ENCODE measurements around the gene SLC6A2.

Gene SLC6A2

DNA sequence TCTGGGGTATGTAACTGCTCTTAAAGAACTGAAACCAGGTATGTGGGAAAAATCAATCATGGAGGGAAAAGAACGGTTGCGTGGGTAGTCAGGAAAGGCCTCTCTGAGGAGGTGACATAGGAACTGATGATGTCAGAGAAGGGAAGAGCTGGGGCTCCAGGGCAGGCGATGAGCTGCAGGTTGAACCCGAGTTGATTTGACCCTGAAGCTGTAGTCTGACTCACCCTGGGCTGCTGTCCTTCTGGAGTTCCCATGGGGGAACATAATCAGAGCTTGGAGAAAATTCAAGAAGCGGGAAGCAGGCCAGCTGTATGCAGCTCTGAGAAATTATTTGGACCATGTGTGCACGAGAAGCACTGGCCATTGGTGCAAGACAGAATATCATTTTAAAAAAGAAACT, 16.7 kb downstream of the SLC6A2 start:
- DNase-seq (ENCODE audit: low read depth), result no peak

DNA sequence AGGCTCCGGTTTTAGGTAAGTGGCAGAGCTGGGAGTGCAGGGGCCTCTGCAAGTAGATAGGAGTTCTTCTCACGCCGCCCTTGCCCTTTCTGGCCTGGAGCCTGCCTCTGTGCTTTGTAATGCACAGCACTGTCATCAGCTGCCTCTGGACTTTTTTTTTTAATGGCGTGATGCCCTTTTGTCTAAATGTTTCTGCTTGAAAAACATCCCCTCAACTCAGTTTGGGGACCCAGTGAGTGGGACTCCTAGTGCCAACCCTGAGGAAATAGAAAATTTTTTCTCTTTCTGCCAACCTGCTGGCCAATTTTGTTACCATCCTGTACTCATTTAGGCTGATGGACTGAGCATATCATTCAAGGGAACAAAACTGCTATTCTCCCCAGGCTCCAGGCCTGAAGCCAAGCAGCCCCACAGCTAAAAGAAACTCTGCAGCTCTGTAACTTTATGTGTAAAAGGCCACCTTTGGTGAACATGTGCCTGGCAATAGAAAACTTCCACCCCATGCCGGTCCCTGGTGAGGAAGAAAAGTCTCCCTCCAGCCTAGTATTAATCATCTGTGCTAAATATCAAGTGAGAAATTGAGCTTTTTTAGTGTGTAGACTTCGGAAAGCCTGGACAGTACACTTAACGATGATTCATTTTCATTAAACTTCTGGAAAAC, 22.5 kb downstream of the SLC6A2 start:
- DNase-seq (ENCODE audit: low read depth), result no peak

DNA sequence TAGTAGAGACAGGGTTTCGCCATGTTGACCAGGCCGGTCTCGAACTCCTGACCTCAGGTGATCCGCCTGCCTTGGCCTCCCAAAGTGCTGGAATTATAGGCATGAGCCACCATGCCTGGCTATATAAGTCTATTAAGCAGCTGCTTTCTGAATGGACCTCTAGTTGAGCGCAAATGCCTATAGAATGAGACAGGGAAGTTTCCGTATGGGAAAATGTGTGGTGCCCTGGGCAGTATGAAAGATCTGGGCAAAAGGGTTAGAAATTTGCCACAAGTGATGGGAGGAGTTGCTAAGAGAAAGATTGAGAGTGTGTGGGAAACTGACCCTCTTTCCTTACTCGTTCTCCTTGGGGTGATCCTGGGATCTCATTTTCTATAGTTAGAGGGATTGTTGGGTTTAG, 26.3 kb downstream of the SLC6A2 start:
- DNase-seq (ENCODE audit: low read depth), result no peak

DNA sequence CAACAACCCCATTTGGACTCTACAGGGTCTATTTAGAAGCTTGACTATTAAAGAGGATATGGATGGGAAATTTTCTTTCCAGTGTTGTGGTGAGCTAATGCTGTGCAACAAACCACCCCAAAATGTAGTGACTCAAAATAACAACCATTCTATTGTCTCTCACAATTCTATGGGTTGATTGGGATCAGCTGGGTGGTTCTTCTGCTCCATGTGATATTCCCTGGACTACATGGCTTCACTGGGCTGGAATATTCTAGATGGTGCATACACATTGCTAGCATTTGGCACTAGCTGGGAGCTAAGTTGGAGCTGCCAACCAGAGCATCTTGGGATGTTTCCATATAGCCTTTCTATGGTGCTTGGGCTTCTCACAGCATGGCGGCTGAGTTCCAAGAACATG, 30.2 kb downstream of the SLC6A2 start:
- no peak for DNase-seq (ENCODE audit: low read depth)

DNA sequence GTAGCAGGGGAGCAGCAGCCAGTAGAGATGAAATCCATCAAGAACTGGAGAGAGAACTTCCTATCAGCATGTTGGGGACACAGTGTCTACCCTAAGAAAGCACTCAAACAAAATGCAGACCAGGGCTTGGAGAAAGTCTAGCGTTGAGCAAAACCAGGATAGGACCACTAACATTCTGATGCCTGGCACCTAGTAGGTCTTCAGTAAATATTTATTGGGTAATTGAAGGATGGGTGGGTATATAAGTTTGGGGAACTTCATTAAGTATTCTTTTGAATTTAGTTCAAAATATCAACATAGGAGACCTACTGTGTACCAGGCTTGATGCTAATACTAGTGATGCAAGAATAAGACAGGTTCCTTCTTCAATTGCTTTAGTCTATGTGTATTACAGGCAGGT, 30.9 kb downstream of the SLC6A2 start:
- DNase-seq (ENCODE audit: low read depth), result no peak

DNA sequence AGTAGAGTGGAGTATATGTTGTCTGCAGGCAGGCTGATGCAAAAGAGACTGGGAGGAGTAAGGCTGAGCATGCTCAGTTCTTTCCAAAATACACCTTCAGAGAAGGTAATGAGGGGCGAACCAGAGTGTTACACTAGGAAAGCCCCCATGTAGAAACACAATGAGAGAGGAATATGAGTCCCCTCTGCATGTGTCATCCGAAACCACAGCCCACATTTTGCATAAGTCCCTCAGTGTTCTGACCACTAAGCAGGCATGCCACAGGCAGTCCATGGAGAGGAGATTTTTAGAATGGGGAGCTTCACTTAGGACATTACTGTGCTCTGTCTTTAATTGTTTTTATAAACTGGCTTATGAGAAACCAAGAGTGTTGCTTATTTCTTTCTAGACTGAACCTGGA, 32.0 kb downstream of the SLC6A2 start:
- no peak for DNase-seq (ENCODE audit: low read depth)

DNA sequence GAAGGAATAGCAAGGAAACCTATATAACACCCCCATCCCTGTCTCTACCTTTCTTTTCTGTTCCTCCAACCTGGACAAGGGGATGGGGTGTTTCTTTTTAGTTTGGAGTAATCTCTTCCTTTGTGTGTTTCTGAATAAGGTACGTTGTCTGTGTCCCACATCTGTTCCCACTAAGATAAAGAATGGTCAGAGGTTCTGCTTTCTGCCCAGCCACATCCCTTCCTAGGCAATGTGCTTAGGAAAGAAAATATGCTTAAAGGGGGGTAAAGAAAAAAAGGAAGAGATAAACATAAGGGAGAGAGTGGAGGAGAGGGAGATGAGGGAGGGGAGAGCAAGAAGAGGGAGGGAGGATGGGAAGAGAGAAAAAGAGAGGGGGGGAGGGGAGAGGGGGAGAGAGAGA, 35.1 kb downstream of the SLC6A2 start:
- no peak for DNase-seq (ENCODE audit: low read depth)

DNA sequence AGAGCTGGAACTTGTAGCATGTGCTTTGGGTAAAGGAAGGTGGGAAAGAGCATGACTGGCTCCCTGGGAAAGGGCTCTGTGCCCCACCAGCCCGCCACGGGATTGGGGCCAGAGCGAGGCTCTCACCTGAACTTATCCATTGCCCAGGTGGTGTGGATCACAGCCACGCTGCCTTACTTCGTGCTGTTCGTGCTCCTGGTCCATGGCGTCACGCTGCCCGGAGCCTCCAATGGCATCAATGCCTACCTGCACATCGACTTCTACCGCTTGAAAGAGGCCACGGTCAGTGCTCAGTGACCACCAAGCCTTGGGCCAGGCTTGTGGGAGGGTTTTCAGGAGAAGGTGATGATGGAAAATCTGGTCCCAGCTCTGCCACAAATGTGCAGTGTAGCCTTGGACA, 36.0 kb downstream of the SLC6A2 start:
- DNase-seq (ENCODE audit: low read depth), result no peak

DNA sequence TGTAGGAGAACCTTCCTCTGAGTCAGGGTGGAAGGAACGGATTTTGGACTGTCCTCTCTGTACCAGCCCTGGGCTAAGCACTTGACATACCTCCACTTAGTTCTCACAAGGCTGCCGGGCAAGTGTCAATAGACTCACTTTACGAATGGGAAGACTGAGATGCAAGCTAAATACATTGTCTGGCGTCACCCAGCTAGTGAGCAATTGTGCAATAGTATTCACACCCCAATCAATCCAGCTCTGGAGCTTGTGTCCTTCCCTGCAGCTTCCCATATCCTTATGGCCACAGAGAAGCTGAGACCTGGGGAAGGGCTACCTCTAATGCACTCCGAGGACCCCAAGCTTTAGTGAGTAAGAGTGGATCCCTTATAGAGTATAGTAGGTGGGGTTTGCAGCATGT, 39.8 kb downstream of the SLC6A2 start:
- DNase-seq (ENCODE audit: low read depth), result no peak

DNA sequence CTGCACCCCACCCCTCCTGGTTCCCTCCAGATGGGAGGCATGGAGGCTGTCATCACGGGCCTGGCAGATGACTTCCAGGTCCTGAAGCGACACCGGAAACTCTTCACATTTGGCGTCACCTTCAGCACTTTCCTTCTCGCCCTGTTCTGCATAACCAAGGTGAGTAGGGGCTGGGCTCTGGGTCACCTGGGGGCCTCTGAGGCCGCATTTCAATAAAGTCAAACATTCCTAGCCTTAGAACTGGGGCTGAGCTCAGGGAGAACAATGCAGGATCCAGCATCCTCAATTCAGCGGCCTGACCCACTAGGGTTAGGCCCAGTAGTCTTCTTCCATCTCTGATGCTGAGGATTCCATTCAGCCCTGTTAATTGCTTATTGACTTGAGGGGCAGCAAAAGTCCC, 42.1 kb downstream of the SLC6A2 start:
- DNase-seq (ENCODE audit: low read depth), result no peak

DNA sequence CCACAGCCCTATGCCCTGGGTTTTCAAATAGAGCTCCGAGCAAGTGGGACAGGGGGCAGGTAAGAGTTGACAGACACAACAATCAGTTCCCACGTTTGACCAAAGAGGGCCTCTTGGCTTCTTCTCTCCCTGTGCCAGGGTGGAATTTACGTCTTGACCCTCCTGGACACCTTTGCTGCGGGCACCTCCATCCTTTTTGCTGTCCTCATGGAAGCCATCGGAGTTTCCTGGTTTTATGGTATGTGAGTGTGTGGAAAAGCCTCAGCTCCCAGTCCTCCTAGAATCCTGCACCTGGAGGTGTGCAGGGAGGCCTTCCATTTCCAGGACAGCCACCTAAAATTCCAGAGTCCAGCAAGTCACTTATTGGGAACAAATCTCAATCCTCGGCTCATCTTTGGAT, 42.5 kb downstream of the SLC6A2 start:
- no peak for DNase-seq (ENCODE audit: low read depth)

DNA sequence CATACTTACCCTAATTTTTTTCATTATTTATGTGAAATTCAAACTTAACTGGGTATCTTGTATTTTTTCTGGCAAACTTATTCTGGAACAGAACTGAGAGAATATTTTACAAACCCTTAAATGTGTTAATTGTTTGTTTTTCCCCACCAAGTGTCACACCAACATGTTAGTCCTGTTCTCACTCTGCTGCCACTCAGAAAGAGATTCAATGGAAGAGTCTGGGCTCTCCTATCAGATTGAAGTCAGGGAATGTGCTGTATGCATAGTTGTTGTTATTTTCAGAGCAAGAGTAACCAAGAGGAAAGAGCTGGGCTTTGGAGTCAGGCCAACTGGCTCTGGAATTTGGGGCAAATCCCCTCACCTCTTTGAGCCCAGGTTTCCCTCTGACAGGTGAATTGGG, 43.2 kb downstream of the SLC6A2 start:
- DNase-seq (ENCODE audit: low read depth), result no peak

DNA sequence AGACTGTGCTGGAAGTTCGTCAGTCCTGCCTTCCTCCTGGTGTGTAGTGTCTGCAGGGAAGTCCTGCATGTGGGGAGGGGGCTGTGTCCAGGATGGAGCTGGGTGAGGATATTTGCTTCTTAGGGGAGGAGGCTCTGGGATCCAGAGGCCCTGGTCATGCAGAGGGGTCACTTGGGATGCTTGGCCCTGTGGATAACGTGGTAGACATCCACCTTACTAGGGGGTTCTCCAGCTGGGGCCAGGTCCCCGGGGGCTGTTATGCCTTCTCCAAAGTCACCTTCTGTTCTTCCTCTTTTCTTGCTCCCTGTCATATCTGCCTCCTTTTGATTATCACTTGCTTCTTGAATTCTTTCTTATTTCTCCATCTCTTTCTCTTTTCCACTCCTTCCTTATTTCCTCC, 43.8 kb downstream of the SLC6A2 start:
- no peak for DNase-seq (ENCODE audit: low read depth)

DNA sequence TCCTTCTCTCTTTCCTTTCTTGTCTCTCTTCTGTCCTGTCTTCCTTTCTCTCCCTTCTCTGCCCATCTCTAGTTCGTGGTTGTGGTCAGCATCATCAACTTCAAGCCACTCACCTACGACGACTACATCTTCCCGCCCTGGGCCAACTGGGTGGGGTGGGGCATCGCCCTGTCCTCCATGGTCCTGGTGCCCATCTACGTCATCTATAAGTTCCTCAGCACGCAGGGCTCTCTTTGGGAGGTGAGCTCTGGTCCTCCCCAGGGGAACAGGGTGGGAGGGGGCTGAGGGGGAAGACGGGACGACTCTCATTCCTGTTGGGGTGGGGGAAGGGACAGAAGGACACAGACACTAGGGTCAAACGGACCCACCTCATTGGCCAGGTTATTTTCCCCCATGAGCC, 44.3 kb downstream of the SLC6A2 start:
- DNase-seq (ENCODE audit: low read depth), result no peak

DNA sequence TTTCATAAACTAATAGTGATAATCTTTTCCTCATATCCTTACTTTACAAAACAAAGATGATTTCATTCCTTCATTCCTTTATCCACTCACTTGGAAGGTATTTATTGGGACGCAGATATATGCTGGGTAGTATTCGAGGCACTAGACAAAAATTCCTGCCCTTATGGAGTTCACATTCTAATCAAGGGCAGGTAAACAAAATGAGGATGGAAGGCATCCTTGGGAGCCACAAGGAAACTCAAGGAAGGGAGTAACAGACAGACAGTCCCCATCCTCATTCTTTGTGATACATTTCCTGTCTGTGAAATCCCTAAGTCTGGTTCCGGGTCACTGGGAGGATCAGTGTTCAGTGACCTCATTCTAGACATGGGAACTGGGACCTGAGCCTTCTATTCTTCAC, 45.2 kb downstream of the SLC6A2 start:
- no peak for DNase-seq (ENCODE audit: low read depth)

DNA sequence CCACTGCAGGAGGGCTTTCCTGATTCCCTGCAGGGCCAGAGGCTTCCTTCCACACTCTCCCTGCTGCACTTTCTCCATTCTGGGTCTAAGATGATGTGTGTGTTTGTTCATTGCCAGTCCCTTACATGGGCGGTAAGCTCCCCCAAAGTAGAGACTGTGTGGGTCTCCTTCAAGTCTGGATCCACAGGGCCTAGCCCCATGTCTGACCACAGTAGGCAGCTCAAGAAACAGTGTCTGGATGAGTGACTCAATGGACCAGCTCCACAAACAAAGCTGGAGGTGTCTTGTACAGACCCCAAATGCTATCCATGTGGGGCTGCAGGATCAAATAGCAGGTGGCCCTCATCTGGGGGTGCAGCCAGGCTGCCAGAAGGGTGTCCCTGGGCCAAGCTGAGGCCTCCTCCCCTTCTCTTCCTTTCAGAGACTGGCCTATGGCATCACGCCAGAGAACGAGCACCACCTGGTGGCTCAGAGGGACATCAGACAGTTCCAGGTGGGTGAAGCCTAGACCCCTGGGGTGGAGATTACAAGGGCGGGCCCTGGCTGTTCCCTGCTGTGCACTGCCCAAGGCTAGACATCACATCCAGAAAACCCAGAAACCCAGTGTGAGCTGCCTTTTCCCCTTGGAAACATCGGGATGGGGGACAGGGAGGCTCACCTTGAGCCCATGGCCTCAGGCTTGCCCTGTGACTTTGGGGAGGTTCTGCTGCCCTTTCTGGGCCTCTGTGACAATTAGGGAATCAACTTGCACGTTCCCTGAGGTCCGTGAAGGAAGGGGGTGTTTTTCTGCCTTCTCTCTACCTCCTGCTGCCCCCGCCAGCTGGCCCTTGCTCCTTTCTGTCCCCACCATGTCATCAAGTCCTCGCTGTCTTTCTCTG, 45.9 kb downstream of the SLC6A2 start:
- DNase-seq (ENCODE audit: low read depth), result peak; percentile 15

DNA sequence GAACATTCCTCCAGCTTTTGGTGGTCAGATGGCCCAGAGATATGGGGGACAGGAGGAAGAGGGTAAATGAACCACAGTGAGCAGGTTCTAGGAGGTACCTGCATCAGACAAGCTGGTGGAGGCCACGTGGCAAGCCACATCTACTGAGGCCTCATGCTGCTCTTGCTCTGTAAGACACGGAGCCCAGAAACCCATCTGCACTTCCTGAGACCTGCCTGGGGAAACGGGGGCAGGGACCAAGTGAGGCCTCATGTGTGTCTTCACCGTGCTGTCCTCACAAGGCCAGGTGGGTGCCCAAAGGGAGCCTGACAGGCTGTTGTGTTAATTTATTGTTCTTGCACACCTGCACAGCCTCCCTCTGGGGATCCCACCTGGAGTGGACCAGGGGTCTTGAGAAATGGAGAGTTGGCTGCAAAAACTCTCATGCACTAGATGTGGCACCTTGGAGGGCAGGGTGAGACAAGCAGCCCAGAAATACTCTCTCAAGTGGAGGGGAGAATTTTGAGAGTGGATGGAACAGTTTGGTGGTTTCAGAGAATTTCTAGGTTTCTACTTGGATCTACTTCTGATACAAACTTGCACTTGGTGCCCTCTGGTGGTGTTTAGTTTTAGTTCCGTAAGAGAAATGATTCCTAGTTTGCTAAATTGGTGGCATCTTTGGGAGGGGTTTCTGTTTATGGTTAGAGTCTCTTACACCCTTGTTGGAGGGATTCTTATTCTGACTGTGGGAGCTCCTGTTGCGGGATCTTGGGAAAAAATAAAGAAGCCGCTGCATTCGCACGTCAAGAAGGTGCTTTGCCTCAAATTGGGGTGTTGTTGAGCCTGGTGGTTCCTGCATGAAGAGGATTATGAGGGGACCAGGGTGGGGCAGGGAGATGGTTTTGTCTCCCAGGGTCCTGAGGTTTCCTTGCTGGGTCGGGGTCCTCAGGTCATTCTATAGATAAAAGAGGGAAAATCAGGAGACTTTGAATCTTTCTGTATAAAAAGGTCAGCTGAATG, 47.5 kb downstream of the SLC6A2 start:
- DNase-seq (ENCODE audit: low read depth), result peak; percentile 5

DNA sequence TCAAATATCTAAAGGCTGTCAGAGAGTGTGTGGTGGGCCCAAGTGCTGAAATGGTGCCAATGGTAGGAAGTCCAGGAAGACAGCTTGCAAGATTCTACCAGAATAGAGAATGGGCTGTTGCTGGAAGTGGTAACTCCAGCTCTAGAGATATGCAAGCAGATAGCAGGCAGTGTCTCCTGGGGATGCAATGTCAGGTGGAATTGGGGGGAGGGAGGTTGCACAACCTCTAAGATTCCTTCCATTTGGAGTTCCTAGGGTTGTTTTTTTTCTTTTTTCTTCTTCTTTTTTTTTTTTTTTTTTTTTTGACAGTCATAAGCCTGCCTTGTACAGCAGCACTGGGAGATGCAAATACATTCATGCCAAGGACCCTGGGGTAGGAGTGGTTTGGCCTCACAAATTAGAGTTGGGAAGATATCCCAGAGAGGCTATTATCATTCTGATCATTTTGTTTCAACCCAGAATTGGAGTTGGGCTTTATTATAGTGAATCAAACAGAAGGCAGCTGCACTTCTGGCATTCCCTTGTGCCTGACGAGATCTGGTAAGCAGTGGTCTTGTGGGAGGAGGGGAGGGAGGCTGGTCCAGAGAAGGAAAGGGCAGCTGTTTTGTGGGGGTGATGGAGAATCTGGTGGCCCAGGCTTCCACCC, 51.1 kb downstream of the SLC6A2 start:
- DNase-seq (ENCODE audit: low read depth), result no peak

DNA sequence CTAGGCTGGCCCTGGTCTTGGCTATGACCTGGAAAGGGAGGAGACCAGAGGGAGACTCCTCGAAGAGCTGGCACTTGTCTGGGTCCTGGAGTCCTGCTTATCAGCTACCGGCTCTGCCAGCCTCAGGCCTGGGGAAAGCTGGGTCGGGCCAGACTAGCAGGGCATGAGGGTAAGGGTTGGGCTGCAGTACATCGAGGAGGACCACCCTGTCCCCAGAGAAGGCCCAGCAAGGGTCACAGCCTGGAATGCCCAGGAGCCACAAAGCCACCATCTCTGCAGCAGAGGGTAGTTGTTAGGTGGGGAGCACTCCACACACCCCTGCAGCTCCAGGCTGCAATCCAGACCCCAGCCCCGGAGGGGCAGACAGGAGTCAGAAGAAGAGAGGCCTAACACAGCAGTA, 54.0 kb downstream of the SLC6A2 start:
- DNase-seq (ENCODE audit: low read depth), result no peak

DNA sequence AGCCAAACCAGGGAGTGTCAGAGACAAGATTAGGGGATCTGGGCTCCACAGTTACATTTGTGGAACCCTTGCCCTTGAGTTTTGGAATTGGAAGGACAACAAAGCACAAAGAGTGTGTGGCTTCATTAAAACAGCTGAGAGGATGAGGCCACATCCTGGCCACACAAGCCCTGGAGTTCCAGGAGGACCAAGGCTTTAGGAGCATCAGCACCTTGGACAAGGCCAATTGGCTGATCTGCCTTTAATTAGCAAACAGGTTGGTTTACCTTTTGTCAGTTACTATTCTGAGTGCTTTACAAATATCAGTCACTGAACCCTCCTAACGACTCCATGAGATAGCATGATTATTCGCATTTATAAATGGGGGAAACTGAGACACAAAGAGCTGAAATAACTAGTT, 54.7 kb downstream of the SLC6A2 start:
- DNase-seq (ENCODE audit: low read depth), result no peak

DNA sequence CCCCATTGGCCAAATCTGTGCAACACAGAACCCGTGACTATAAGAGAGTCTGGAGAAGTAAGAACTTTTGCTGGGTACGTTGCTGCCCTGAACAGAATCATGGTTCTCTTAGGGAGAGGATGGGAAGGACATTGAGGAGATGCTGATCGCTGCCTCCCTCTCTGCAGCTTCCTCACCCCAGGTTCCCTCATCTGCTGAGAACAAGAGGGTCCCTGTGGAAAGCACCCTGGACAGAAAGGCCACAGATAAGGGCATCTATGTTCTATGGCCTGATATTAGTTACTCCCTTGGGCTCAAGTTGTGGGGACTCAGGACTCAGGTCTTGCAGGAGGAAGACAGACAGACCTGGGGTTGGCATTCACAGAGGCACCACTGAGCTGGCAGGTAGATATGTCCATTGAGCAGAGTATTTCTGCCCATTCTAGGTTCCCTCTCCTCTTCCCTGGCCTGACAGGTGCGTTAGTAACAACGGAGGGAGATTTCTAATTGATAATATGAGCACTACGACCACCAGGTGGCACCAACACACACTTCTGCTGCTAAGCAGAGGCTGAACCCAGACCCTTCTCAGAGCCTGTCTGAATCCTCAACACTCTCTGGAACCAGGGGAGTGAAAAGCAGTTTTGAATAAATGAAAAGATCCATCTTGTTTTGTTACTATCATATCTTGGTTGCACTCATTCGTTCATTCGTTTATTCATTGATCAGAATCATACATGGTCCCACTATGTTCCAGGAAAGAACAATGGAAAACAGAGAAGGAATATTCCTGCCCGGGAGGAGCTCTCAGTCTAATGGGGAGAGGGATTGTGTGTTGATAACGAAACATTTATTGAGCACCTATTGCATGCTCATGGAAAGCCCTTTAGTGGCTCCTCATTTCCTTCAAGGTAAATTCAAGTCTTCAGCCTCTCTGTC, 56.4 kb downstream of the SLC6A2 start:
- DNase-seq (ENCODE audit: low read depth), result peak; percentile 53
